ENCODE results near the gene GIMAP1.

GIMAP1 gene

DNA sequence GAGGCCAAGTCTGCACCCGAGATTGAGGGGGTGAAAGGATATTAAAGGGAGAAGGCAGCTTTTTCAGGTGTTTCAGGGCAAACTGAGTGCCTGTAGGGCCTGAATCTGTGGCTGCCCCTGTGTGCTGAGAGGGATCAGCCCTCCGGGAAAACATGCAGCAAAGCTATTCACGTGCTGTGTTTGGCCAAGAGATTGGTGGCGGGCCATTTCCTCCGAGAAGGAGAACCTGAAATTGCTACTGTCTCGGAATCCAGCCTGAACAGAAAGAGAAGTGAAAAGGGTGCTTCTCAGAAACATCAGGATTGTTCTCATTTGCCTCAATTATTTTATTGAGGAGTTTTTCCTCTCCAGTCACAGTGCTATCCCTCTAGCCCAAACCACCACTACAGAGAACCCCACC is 36.8 kb downstream of the GIMAP1 start:
- no peak for DNase-seq

DNA sequence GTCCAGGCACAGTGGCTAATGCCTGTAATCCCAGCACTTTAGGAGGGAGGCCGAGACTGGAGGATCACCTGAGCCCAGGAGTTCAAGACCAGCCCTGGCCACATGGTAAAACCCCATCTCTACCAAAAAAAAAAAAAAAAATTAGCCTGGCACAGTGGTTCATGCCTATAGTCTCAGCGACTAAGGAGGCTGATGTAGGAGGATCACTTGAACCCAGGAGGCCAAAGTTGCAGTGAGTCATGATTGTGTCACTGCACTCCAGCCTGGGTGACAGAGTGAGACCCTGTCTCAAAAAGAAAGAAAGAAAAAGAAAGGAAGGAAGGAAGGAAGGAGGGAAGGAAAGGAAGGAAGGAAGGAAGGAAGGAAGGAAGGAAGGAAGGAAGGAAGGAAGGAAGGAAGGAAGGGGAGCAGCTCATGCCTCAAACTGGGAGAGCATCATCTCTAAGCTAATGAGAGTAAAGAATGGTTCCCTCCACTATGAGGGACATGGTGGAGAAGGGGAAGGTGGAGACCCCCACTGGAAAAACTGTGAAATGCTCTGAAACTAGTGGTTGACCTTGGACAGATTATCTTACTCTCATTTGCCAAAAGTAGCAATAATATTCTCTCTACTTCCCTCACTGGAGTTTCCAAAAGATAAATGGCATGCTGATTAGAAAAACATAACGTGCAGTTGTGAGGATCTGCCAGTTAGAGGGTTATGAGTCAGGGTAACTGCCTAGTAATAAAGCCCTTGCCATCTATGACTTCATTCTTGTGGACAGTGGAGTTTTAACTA is 37.6 kb downstream of the GIMAP1 start:
- DNase-seq = peak; percentile 60

DNA sequence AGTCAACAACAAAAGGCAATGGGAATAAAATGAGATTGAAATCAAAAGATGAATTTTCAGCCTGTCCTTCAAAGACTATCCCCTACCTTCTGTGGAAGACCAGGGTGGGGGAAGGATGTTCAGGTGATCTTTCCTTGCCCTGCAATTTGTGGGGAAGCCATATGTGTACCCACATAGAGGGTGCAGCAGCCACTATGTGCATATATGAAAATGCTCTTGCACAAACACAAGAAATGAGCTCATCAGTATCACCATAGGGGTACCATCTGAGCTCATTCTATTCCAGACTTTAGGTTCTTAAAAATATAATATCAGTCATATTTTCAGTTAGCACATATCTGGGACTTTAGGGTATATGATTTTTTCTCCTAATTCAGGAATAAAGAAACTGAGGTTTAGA is 38.5 kb downstream of the GIMAP1 start:
- no peak for DNase-seq

DNA sequence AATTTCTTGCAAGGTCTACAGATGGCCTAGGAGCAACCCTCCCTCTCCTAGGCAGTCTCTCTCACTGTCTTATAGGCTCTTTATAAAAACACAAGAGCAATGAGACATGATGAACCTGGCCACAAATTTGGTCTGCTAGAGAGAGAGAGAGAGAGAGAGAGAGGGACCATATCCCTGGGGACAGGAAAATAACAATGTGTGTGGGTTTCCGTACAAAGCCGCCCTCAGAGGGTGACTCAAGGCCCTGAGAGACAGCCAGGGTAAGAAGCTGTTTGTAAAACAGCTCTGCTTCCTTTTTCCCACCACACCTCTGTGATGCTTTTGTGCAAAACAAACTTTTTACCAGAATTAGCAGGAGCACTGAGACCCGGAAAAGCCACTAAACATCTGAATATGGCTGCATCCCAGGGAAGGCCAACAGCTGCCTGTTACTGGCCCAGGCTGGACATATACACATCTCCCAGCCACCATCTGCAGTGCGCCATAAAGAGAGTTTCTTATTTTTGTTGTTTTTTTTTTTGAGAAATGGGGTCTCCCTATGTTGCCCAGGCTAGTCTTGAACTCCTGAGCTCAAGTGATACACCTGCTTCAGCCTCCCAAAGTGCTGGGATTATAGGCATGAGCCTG is 39.2 kb downstream of the GIMAP1 start:
- DNase-seq = peak; percentile 88

DNA sequence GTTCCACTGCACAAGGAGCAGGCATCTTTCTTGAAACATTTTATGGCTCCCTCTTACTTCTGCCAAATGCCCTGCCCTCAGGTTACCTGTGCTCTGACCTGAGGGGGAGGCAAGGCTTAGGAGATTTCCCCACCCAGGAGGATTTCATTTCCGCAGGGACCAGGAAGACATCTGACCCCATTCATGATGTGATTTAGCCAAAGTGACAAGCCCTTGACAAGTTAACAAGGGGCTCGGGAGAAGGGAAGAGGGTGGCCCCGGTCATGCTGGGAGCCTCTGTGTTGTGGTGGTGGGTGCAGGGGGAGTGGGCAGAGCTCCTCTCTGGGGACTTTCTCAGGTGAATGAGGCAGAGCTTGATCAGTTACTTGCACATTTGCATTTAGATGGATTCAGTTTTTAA is 39.8 kb downstream of the GIMAP1 start:
- no peak for DNase-seq

DNA sequence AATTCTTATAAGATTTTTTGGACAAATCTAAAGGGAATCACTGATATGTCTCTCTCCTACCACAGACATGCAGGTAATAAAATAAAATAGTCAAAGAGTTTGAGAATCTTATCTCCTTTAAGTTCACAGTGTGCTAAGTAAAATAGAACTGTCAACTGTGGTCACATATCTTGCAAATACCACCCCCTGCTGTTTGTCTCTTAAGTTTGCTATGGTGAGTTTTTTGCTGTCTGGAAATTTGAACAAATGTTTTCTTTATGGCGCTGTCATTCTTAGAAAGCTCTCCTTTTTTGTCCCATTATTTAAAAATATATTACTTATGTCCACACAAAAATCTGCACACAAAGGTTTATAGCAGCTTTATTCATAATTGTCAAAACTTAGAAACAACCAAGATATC is 40.4 kb downstream of the GIMAP1 start:
- DNase-seq = peak; percentile 80

DNA sequence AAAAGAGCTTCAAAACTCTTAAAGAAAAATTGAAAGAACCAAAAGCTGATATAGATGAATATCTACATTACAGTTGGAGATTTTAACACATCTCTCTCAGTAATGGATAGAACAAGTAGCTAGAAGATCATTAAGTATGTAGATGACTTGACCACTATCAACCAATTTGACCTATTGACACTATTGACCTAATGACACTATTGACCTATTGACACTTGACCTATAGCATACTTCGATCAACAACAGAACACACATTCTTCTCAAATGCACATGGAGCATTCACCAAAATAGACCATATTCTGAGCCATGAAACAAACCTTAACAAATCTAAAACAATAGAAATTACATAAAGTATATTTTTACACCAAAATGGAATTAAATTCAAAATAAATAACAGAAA is 43.1 kb downstream of the GIMAP1 start:
- no peak for DNase-seq

DNA sequence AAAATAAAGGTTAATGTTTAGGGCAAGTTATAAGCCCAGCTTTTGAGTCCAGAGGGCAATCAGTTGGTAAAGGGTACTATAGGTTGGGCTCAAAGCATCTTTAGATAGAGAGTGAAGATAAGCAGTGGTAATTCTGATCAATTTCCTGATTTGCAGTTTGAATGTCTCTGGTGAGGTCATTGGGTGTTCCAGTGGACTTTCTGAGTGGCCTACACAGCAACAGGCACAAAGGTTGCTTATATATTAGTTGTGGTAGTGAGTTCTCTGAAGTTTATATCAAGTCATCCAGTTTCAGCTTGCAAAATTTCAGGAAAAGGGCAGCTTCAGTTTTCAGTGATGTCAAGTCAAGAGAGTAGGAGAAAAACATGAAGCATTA is 49.9 kb downstream of the GIMAP1 start:
- DNase-seq = no peak

DNA sequence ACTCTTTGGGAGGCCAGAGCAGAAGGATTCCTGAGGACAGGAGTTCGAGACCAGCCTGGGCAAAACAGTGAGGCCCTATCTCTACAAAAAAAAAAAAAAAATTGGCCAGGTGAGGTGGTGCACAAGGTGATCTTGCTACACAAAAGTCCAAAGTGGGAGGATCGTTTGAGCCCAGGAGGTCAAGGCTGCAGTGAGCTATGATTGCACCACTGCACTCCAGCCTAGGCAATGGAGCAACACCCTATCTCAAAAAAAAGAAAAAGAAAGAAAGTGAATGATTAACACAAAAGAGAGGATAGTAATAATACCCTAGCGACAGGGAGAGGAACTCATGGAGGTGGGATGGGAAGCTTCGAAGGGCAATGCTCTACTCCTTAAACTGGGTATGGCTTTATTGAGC is 53.4 kb downstream of the GIMAP1 start:
- no peak for DNase-seq

Measured in CD4-positive, alpha-beta T cell treated with Interleukin-21 for 1 hour (primary cell).